Midbrain (tissue), 1 donor: Measurements from ENCODE around the gene RMND5B.
"Not testable (repeated sequence)": the region's sequence is repeated elsewhere in the genome, so short reads cannot be mapped to it uniquely, and the experiment has no call there.

Source experiments
- DNase-seq: peaks from one replicate; lab custom pipeline; 2025; lab: John Stamatoyannopoulos, UW

The RMND5B gene

DNA sequence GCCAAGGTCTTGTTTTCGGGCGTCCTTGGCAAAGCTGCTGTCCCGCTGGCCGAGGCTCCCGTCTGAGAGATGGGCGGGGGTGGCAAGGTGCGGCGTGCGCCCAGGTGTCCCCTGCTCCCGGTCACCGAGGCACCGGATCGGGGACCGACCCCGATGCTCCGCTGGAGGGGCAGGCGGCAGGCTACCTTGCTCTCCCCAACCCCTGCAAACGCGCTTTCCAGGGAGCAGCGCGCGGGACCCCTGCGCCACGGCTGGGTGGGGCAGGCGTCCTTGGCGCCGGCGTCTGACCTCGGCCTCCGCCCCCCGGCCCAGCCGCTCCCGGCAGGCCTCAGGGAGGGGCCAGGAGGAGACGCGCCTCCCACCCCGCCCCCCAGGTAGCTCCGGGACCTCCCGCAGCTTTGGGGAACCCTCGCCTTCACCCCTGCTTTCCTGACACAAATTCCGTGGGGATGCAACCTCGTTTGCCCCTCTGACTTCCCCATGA is 16.9 kb upstream of the RMND5B start:
- no peak for DNase-seq

- DNase-seq, result no peak
These were observed 16.3 kb upstream of the RMND5B start for GRCh38 chr5:178114325-178115135.

DNA sequence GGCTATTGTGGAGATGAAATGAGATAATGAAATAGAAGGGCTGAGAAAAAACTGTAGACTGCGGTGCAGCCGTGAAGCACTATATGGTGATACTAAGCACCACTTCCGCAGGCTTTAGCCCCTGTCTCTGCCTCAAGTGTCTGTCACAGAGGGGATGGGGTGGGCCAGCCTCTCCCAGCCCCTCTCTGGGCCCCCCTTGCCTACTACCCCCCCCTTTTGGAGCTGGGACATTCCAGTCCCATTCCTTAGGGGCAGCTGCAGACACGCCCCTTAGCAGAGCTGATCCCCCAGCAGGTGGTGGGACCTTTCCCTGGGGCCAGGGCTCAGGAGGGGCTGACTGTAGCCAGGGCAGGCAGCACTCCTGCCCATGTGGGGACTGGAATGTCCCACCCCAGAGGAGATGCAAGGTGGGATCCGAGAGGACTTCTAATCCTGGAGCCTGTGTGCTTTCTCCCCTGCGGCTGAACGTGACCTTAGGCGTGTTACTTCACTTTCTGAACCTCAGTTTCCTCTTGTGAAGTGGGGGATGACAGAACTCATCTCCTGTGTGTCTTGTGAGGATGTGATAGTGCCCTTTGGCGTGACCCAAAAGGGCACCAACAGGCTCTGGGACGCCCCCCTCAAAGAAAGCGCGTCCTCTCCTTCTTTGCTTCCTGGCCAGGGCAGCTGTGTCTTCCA is 15.5 kb upstream of the RMND5B start:
- DNase-seq, result no peak

DNA sequence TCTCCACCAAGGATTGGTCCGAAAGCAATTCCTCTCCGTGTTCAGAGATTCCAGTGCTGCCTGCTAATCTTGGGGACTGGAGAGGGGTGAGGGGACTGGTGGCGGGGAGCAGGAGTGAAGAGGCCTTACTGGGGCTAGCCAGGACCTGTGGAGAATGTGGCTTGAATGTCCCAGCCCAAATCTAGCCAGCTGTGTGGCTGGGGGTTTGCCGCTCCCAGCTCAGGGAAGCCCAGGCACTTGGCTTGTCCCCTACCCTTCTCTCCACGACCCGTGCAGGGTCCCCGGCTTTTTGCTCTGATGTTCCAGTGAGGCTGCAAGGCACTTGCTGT is 15.0 kb upstream of the RMND5B start:
- no peak for DNase-seq

DNA sequence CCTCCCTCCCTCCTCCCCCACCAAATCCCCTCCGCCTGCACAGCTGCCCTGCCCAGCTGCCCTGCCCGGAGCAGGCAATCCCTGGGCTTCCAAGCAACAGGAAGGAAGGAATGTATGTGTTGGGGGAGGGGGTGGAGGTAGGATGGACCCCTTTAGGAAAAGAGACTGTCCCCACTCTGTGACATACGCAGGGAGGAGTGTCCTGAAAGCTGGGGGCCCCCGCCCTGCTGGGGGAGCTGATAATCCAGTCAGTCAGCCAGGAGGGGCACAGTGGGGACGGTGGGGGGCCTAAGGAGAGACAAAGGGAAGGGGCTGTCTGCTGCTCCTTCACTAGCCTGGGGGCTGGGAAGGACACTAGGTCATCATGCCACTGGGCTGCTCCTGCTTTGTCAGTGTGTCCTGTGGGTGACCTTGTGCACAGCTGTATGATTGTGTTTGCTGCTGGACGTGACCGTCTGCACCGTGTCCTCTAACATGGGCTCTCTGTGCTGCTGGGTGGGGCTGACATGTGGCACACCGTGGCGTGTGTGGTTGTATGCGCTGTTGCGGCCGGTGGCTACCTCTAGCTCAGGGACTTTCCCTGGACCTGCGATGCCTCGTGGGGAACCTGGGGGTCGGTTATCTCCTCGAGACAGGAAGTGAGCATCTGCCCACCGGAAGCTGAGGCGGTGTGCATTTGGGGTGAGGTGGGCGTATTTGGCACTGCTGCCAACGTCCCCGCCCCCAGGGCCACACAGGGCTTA is 14.5 kb upstream of the RMND5B start:
- DNase-seq, result no peak

DNA sequence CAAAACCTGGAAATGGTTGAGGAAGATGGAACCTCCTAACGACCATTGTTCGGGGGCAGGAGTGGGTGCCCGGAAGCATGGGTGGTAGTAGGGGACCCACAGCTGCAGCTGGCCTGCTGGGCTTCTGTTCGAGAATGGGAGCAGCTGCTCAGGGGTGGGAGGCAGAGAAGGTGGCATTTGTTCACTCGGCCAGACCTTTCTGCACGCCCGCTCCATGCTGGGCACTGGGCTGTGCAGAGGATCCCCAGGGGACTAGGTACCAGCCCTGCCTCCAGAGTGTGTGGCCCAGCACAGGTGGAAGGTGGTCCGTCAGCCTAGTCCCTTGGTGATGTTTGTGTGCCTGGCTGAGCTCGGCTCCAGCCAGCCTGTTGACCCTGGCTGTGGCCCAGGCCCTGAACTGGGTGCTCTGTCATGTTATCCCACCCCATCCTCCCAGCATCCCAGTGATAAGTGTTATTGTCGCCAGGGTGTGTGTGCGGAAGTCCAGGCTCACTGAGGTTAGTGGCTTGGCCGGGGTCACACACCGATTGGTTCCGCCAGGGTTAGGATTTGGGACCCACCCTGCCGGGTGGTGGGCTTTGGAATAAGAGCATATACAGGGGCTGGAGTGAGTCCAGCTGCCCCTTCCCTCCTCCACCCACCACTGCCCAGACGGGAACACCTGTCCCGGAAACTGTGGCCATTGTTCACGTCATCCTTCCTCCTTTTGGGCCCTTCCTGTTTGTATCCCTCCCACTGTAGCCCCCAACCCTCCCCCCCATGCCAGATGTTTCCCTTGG is 12.7 kb upstream of the RMND5B start:
- no peak for DNase-seq

- DNase-seq, result no peak
These were observed 10.8 kb upstream of the RMND5B start for GRCh38 chr5:178119915-178120606.

GRCh38 chr5:178120607-178121357 is 10.0 kb upstream of the RMND5B start:
- DNase-seq, result peak; percentile 8

DNA sequence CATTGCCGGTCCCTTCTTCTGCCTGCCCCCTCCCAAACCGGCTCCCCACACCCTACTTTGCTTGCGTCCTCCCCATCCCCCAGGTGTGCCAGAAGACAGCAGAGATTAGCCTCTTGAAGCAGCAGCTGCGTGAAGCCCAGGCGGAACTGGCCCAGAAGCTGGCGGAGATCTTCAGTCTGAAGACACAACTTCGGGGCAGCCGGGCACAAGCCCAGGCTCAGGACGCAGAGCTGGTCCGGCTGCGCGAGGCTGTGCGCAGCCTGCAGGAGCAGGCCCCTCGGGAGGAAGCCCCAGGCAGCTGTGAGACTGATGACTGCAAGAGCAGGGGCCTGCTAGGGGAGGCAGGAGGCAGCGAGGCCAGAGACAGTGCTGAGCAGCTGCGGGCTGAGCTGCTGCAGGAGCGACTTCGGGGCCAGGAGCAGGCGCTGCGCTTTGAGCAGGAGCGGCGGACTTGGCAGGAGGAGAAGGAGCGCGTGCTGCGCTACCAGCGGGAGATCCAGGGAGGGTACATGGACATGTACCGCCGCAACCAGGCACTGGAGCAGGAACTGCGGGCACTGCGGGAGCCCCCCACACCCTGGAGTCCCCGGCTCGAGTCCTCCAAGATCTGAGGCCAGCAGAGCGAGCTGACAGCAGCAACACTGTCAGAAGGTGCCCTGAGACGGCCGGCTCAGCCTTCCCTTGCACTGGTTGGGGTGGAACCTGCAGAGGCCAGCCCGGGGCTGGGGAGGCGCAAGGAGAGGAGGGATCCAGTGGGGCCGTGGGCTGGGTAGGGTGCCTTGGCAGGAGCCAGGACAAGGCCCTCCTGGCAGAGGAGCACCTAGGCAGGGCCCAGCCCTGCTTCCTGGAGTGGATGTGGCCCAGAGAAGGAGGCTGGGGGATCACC is 9.2 kb upstream of the RMND5B start:
- DNase-seq, result no peak

DNA sequence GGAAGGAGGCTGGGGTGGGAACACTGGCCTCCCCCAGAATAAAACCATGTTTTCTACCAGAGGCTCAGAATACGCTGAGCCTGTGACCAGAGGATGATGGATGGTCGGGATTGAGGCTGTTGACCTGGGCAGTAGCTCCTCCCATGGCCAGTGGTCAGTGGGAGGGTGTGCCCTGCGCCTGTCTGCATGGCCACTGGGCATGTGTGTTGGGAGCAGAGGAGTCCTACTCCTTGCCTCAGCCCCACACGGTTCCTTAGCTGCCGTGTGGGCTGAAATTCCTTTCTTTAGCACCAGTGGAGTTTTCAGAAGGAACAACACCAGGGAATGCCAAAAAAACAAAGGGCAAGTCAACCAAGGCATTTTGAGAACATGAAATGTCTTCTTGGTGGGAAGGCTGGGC is 8.5 kb upstream of the RMND5B start:
- DNase-seq, result no peak

- DNase-seq, result no peak
These were observed 7.5 kb upstream of the RMND5B start for GRCh38 chr5:178123094-178123965.

- no peak for DNase-seq
These were observed 6.6 kb upstream of the RMND5B start for GRCh38 chr5:178123966-178124925.

DNA sequence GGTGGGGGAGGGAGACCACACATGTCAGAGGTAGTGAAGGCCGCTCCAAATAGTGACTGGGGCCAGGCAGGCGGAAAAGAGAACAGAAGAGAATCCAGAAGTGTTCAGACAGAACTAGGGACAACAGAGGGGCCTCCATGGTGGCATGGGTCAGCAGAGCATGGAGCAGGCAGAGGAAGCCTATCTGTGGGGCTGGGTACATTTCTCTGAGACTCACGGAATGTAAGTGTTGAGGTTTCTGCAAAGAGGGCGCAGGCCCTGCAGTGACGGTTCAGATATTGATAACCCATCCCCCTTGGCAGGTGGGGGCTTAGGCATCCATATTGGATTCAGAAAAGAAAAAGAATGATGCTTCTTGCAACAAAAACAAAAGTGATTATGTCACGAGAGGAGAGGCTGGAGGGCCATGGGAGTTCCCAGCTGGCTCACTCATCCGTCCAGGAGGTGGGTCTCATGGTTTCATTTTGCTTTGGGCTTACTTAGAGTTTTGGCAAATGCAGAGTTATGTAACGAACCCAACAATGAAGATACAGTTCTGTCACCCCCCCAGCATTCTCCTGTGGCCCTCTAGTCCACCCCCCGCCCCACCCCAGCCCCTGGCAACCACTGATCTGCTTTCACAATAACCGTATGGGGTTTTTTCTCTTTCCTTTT is 5.4 kb upstream of the RMND5B start:
- DNase-seq, result no peak

DNA sequence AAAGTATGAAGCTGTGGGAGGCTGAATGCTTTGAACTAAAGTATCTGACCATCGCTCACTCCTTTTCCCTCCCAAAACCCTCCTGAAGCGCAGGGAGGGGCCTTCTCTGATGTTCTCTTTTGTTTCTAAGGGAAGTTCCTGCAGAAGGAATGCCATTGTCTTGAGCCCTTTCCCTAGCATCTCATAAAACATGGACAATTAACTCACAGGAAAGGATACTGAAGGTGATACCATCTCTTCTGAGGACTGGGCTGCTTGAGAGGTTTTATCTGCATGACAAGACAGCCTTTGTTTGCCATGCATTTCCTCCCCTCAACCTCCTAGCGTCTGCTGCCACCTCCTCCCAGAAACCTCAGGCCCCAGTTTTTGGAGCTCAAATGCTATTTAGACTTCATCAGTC is 4.3 kb upstream of the RMND5B start:
- no peak for DNase-seq

GRCh38 chr5:178127300-178128009 is 3.4 kb upstream of the RMND5B start:
- DNase-seq, result not testable (repeated sequence)

GRCh38 chr5:178129296-178129695 is 1.5 kb upstream of the RMND5B start:
- DNase-seq, result no peak
